Stimulated activated CD4-positive, alpha-beta T cell treated with anti-CD3 and anti-CD28 coated beads, Interleukin-2, amount 100 ng/mL, for 24 hours (primary cell): ENCODE results near the gene NRG3.
"Not testable (repeated sequence)": the region's sequence is repeated elsewhere in the genome, so short reads cannot be mapped to it uniquely, and the experiment has no call there.

Source experiments
- DNase-seq, 2 donors: peaks; one replicate each; pipeline ENCODE4 v3.0.0-alpha.2; 2020

NRG3 gene

GRCh38 chr10:81963606-81964005 is 88.6 kb downstream of the NRG3 start:
- no peak for DNase-seq

- no peak for DNase-seq
Observed at GRCh38 chr10:81967716-81968115, 92.7 kb downstream of the NRG3 start.

- DNase-seq = no peak
Observed at GRCh38 chr10:81969136-81969535, 94.1 kb downstream of the NRG3 start.

- DNase-seq = no peak
Observed at GRCh38 chr10:81978238-81978637, 103.2 kb downstream of the NRG3 start.

GRCh38 chr10:81981724-81982123 is 106.7 kb downstream of the NRG3 start:
- no peak for DNase-seq

- DNase-seq = no peak
Observed at GRCh38 chr10:81984428-81984827, 109.4 kb downstream of the NRG3 start.

- no peak for DNase-seq
Observed at GRCh38 chr10:81995254-81995653, 120.3 kb downstream of the NRG3 start.

GRCh38 chr10:81996927-81997326 is 121.9 kb downstream of the NRG3 start:
- no peak for DNase-seq

- no peak for DNase-seq
Observed at GRCh38 chr10:82020999-82021398, 146.0 kb downstream of the NRG3 start.

- no peak for DNase-seq
Observed at GRCh38 chr10:82027711-82028110, 152.7 kb downstream of the NRG3 start.

- no peak for DNase-seq
Observed at GRCh38 chr10:82037076-82037475, 162.1 kb downstream of the NRG3 start.

- DNase-seq = no peak
Observed at GRCh38 chr10:82038587-82038986, 163.6 kb downstream of the NRG3 start.

- no peak for DNase-seq
Observed at GRCh38 chr10:82040336-82040735, 165.3 kb downstream of the NRG3 start.

GRCh38 chr10:82041018-82041417 is 166.0 kb downstream of the NRG3 start:
- DNase-seq = no peak

GRCh38 chr10:82056391-82056790 is 181.4 kb downstream of the NRG3 start:
- no peak for DNase-seq

- DNase-seq = not testable (repeated sequence)
Observed at GRCh38 chr10:82067192-82067591, 192.2 kb downstream of the NRG3 start.

GRCh38 chr10:82068501-82068900 is 193.5 kb downstream of the NRG3 start:
- DNase-seq = no peak

- DNase-seq = no peak
Observed at GRCh38 chr10:82071231-82071630, 196.2 kb downstream of the NRG3 start.

- no peak for DNase-seq
Observed at GRCh38 chr10:82072124-82072523, 197.1 kb downstream of the NRG3 start.

- DNase-seq = no peak
Observed at GRCh38 chr10:82075605-82076004, 200.6 kb downstream of the NRG3 start.

- DNase-seq = no peak
Observed at GRCh38 chr10:82084496-82084895, 209.5 kb downstream of the NRG3 start.

GRCh38 chr10:82084904-82085303 is 209.9 kb downstream of the NRG3 start:
- no peak for DNase-seq

GRCh38 chr10:82089327-82089726 is 214.3 kb downstream of the NRG3 start:
- no peak for DNase-seq

- no peak for DNase-seq
Observed at GRCh38 chr10:82091413-82091812, 216.4 kb downstream of the NRG3 start.

GRCh38 chr10:82092111-82092510 is 217.1 kb downstream of the NRG3 start:
- no peak for DNase-seq

GRCh38 chr10:82124713-82125112 is 249.7 kb downstream of the NRG3 start:
- no peak for DNase-seq
